Adrenal gland (tissue), 12 donors: ENCODE results near the gene RNF5. TPM values are rescaled to one million over a fixed set of nuclear protein-coding genes. Genes with fewer than 3 reads are reported as not detected.

Source experiments
- DNase-seq, 7 donors: peaks; one replicate each; pipeline ENCODE4 v3.0.0-alpha.2; 2019 to 2020
- H3K27ac ChIP-seq, 5 donors: fragments of 200-600 bp; sonication (generic) in 4 of 5; 1 replicate in 3 of 5; 2 replicates in 2 of 5; pipeline versions ENCODE4 v1.5.1 to v1.8.0; 2016 to 2020; ENCODE audit warnings: mild to moderate bottlenecking in 1 of 5
- H3K27me3 ChIP-seq: fragments of 200-600 bp; 2 replicates; pipeline ENCODE4 v1.8.0; 2021
- H3K36me3 ChIP-seq, 2 donors: fragments of 200-600 bp; replicated peaks in 1 of 2; 1 replicate in 1 of 2; 2 replicates in 1 of 2; pipeline versions ENCODE4 v1.5.1 to v1.8.0; 2018 to 2022
- H3K4me1 ChIP-seq, 2 donors: fragments of 200-600 bp; replicated peaks in 1 of 2; 1 replicate in 1 of 2; 2 replicates in 1 of 2; pipeline versions ENCODE4 v1.5.1 to v1.8.0; 2018 to 2021
- H3K4me3 ChIP-seq, 4 donors: fragments of 200-600 bp; sonication (generic) in 3 of 4; one replicate each; pipeline ENCODE4 v1.5.1; 2016 to 2018
- H3K9me3 ChIP-seq, 3 donors: fragments of 200-600 bp; sonication (generic) in 1 of 3; replicated peaks in 1 of 3; 1 replicate in 2 of 3; 2 replicates in 1 of 3; pipeline versions ENCODE4 v1.5.1 to v1.8.0; 2016 to 2021
- CTCF ChIP-seq, 6 experiments: fragments of 450-650 bp in 4 of 6; fragments of 200-600 bp in 2 of 6; sonication (generic) in 1 of 6; IDR thresholded peaks; 1 replicate in 5 of 6; 2 replicates in 1 of 6; pipeline versions ENCODE4 v1.5.1 to v1.8.0; 2016 to 2021; ENCODE audit warnings: antibody characterized with exemption in 6 of 6, mild to moderate bottlenecking in 2 of 6, moderate library complexity in 1 of 6
- POLR2A ChIP-seq, 2 donors: fragments of 450-650 bp; IDR thresholded peaks; one replicate each; pipeline ENCODE4 v1.6.1; 2017; ENCODE audit warnings: antibody characterized with exemption in 2 of 2, mild to moderate bottlenecking in 2 of 2, moderate library complexity in 1 of 2
- WGBS, 4 donors: extraction: QIAGEN DNeasy Blood & Tissue Kit in 2 of 4; methylation state at CpG; one replicate each; pipeline versions ENCODE4 v1.1.5 to v1.1.7; 2013 to 2017; 5-methylcytosine and 5-hydroxymethylcytosine counted together
- intact Hi-C, 2 donors: fragments of 100-400 bp; cut with DNase I; formaldehyde crosslinking; loops; one replicate each; pipeline versions ENCODE4 v1.14.1 to v1.15.0; 2022 to 2023
- polyA plus RNA-seq, 3 donors: library from polyadenylated mRNA; stranded (reverse); fragments of 200-250 nt in 2 of 3; fragments of 350-450 nt in 1 of 3; fragmentation: Illumina TruSeq in 1 of 3; extraction: RNeasy Lipid Tissue Mini Kit (QIAGEN cat#74804) in 1 of 3; gene quantifications; one replicate each; pipeline ENCODE4 v1.2.3, GENCODE V29; 2013 to 2014
- total RNA-seq, 9 donors: library from RNA; depleted of rRNA in 4 of 9; stranded (reverse); fragments of >200 nt in 4 of 9; fragments of 120-200 nt in 1 of 9; fragmentation: NEBNext Ultra II Directional in 1 of 9; extraction: Animal tissue kit (Norgen Biotek cat#: 25700) in 1 of 9; gene quantifications; one replicate each; pipeline versions ENCODE4 v1.1.0 to v1.2.4, GENCODE V29; 2013 to 2023
- donor health status: healthy with polysubstance abuse.
- donor health status: Bipolar disorder and iron deficiency.
- donor health status: DM: yes; HTN: yes; CAD: no.
- donor health status: DM: no; HTN: no; CAD: no.
- donor health status: DM: no; HTN: no; CAD: no.
- donor health status: DM: yes; HTN: yes; CAD: no.

RNF5 gene
- total and polyA plus RNA-seq, 12 donors, result 47.2 to 146 (median 110) TPM

GRCh38 chr6:32196682-32197616 lies 18.7 kb downstream of the RNF5 start:
- DNase-seq, result peak in 3 of 7 donors; percentile 49 to 74 (median 54)
- H3K4me3 ChIP-seq, result peak overlapping the region in 2 of 4 donors; percentile 77 to 95
- no peaks in the 10 kb centered on the region for H3K27me3 ChIP-seq
- peak overlapping the region in 4 of 5 donors; percentile 98 to 100 (median 100) for H3K27ac ChIP-seq
- WGBS, 4 donors, result 22 to 32% (median 27%) methylated on average over 16 to 28 of the region's 28 CpGs
- TF ChIP-seq CTCF (IDR thresholded peaks at IDR 0.05) (no peak), POLR2A (IDR thresholded peaks at IDR 0.05) (no peak)
- H3K36me3 ChIP-seq, result no peaks in the 10 kb centered on the region
- no peaks in the 10 kb centered on the region for H3K9me3 ChIP-seq
- intact Hi-C loops, result no loop called here
- peaks cover 6 to 27% of the 10 kb centered on the region in 2 donors for H3K4me1 ChIP-seq

- intact Hi-C loops, result no loop called here
- peak in 1 of 7 donors; percentile 59 for DNase-seq
- 65 to 72% (median 67%) methylated on average over 2 to 3 of the region's 3 CpGs for WGBS, 4 donors
- peaks cover 6 to 26% of the 10 kb centered on the region in 2 donors for H3K4me1 ChIP-seq
- H3K4me3 ChIP-seq, result no peak overlapping the region
- no peaks in the 10 kb centered on the region for H3K27me3 ChIP-seq
- H3K27ac ChIP-seq, result no peak overlapping the region
- TF ChIP-seq POLR2A (IDR thresholded peaks at IDR 0.05), result no peak
- TF ChIP-seq CTCF (IDR thresholded peaks at IDR 0.05), result no peak
- H3K9me3 ChIP-seq, result no peaks in the 10 kb centered on the region
- no peaks in the 10 kb centered on the region for H3K36me3 ChIP-seq
Observed at GRCh38 chr6:32198345-32198696, 20.1 kb downstream of the RNF5 start.

- no peaks in the 10 kb centered on the region for H3K36me3 ChIP-seq
- peaks cover 6 to 21% of the 10 kb centered on the region in 2 donors for H3K4me1 ChIP-seq
- no peaks in the 10 kb centered on the region for H3K9me3 ChIP-seq
- no peak for TF ChIP-seq POLR2A (IDR thresholded peaks at IDR 0.05)
- no peak for TF ChIP-seq CTCF (IDR thresholded peaks at IDR 0.05)
- DNase-seq, result no peak
- no peaks in the 10 kb centered on the region for H3K27me3 ChIP-seq
- 81 to 89% (median 87%) methylated on average over 16 to 17 of the region's 17 CpGs for WGBS, 4 donors
- no peak overlapping the region for H3K27ac ChIP-seq
- H3K4me3 ChIP-seq, result no peak overlapping the region
- intact Hi-C loops, result no loop called here
Observed at GRCh38 chr6:32198866-32199265, 20.7 kb downstream of the RNF5 start.

- TF ChIP-seq CTCF (IDR thresholded peaks at IDR 0.05), result no peak
- Histone ChIP-seq H3K27me3 (no peaks in the 10 kb centered on the region), H3K36me3 (no peaks in the 10 kb centered on the region), H3K4me3 (no peak overlapping the region), H3K4me1 (peaks cover 6 to 12% of the 10 kb centered on the region in 2 donors), H3K27ac (no peak overlapping the region), H3K9me3 (no peaks in the 10 kb centered on the region)
- 77 to 87% (median 82%) methylated on average over 5 to 13 of the region's 13 CpGs for WGBS, 4 donors
- intact Hi-C loops, result loop anchor here in 1 of 2 donors (10.0 kb wide), 1 partner anchor 1026 kb away; the partner anchor contains the start of gene POU5F1
- no peak for DNase-seq
Observed at GRCh38 chr6:32200711-32201475, 22.7 kb downstream of the RNF5 start.
